Endothelial cell (in vitro differentiated cells): ENCODE measurements around the gene TRMT10B. TPM values are rescaled to one million over a fixed set of nuclear protein-coding genes. Genes with fewer than 3 reads are reported as not detected.

Source experiments
- DNase-seq: peaks from one replicate; pipeline ENCODE4 v3.0.0; 2021; ENCODE audit warnings: low spot score
- H3K27ac Mint-ChIP-seq: one replicate; pipeline ENCODE4 v1.8.0; 2021; ENCODE audit warnings: mixed read lengths, inconsistent platforms; ENCODE audit not compliant: unreplicated experiment
- H3K27me3 Mint-ChIP-seq: one replicate; pipeline ENCODE4 v1.8.0; 2021; ENCODE audit warnings: mild to moderate bottlenecking, moderate library complexity, mixed read lengths, inconsistent platforms; ENCODE audit not compliant: unreplicated experiment
- H3K36me3 Mint-ChIP-seq: one replicate; pipeline ENCODE4 v1.8.0; 2021; ENCODE audit warnings: mild to moderate bottlenecking, low read depth, mixed read lengths, inconsistent platforms; ENCODE audit not compliant: unreplicated experiment
- H3K4me1 Mint-ChIP-seq: one replicate; pipeline ENCODE4 v1.8.0; 2021; ENCODE audit warnings: mild to moderate bottlenecking, mixed read lengths, inconsistent platforms; ENCODE audit not compliant: unreplicated experiment
- H3K4me3 Mint-ChIP-seq: one replicate; pipeline ENCODE4 v1.8.0; 2021; ENCODE audit warnings: mild to moderate bottlenecking, mixed read lengths, inconsistent platforms; ENCODE audit not compliant: unreplicated experiment
- H3K9me3 Mint-ChIP-seq: one replicate; pipeline ENCODE4 v1.8.0; 2021; ENCODE audit warnings: mixed read lengths, inconsistent platforms; ENCODE audit not compliant: unreplicated experiment
- total RNA-seq: library from RNA; stranded (reverse); fragmentation: NEBNext Ultra II Directional; extraction: Animal tissue kit (Norgen Biotek cat#: 25700); gene quantifications from one replicate; pipeline ENCODE4 v1.2.1, GENCODE V29; 2021; ENCODE audit not compliant: unreplicated experiment
- TF ChIP-seq, protein P1 (sequence below): fragments of 200-600 bp; sonication (generic); IDR thresholded peaks from one replicate; pipeline ENCODE4 v1.5.0; 2021; ENCODE audit warnings: antibody characterized with exemption; ENCODE audit not compliant: unreplicated experiment

Gene TRMT10B
- total RNA-seq, 1 donor from 2014 or later: 4.7 TPM

DNA sequence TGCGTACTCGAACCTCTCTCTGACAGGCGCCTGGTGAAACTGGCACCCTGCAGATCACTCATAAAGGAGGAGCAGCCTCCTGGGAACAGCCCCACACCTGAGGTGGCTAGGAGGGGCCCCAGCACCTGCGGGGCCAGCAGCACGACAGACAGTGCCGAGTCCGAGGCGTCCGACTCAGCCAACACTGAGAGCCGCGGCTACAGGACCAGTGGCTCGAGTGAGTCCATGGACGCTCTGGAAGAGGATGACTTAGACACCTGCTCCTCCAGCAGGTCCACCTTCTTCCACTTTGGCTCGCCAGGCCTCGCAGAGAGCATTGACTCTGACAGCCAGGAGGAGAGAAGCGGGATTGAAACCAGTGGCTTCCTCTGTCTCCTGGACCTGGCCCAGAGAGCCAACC is 13.5 kb upstream of the TRMT10B start:
- TF ChIP-seq, protein P1, sequence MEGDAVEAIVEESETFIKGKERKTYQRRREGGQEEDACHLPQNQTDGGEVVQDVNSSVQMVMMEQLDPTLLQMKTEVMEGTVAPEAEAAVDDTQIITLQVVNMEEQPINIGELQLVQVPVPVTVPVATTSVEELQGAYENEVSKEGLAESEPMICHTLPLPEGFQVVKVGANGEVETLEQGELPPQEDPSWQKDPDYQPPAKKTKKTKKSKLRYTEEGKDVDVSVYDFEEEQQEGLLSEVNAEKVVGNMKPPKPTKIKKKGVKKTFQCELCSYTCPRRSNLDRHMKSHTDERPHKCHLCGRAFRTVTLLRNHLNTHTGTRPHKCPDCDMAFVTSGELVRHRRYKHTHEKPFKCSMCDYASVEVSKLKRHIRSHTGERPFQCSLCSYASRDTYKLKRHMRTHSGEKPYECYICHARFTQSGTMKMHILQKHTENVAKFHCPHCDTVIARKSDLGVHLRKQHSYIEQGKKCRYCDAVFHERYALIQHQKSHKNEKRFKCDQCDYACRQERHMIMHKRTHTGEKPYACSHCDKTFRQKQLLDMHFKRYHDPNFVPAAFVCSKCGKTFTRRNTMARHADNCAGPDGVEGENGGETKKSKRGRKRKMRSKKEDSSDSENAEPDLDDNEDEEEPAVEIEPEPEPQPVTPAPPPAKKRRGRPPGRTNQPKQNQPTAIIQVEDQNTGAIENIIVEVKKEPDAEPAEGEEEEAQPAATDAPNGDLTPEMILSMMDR: no peak
- no peaks in the 10 kb centered on the region for H3K9me3 Mint-ChIP-seq

DNA sequence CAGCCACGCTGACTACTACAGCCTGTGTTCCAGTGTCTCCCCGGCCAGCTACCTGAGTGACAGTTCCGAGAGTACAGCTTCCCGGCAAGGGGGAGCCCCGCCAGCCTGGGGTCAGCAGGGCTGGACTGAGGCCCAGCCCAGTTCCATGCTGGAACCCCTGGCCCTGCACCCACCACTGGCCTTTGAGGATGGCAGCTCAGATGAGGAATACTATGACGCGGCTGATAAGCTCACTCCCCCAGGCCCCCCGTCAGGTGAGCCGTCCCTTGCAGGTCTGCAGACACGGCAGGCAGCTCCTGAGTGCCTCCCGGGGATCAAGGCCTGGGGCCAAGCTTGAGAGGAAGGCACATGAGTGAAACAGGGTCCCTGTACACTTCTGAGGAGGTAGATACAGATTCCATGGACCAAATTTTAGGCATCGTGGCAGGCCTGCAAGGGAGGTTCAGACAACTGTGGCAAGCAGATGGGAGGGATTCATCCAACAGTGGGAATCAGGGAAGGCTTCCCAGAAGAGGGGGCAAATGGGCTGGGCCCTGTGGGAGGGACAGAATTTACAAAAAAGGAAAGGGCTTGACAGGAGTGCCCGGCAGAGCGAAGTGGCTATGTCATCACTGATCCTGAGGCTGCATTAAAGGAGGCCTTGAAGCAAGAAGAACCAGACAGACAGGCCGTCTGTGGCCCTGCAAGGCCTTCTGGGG is 12.8 kb upstream of the TRMT10B start:
- TF ChIP-seq, protein P1: no peak
- no peaks in the 10 kb centered on the region for H3K4me1 Mint-ChIP-seq
- DNase-seq: no peak
- H3K36me3 Mint-ChIP-seq: no peaks in the 10 kb centered on the region
- H3K27ac Mint-ChIP-seq: no peak overlapping the region
- H3K4me3 Mint-ChIP-seq: no peak overlapping the region
- peaks cover 5% of the 10 kb centered on the region for H3K27me3 Mint-ChIP-seq
- no peaks in the 10 kb centered on the region for H3K9me3 Mint-ChIP-seq

More for the DNA sequence above, 13.5 kb upstream of the TRMT10B start:
- Mint-ChIP-seq H3K27me3 (peaks cover 5% of the 10 kb centered on the region), H3K4me3 (no peak overlapping the region), H3K27ac (no peak overlapping the region), H3K4me1 (no peaks in the 10 kb centered on the region), H3K36me3 (no peaks in the 10 kb centered on the region)
- DNase-seq: no peak

DNA sequence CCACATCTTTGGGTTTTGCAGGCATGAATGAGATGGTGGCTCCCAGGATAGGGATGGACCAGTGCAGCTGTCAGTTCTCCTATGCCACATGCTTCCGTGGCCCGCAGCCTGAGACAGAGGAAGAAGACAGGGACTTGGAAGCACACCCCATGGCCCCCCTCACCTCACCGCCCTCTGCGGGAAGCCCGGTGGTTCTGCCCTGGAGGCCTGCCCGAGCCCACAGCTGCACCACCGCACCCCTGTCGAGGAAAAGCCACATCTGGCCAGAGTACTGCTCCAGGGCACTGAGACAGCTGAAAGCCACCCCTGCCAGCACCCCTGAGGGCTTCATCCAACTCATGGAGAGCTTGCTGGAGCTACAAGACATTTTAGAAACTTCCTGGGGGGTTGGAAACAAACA is 7.6 kb upstream of the TRMT10B start:
- DNase-seq: no peak
- H3K36me3 Mint-ChIP-seq: no peaks in the 10 kb centered on the region
- peaks cover 2% of the 10 kb centered on the region for H3K27me3 Mint-ChIP-seq
- H3K27ac Mint-ChIP-seq: no peak overlapping the region
- TF ChIP-seq, protein P1: no peak
- H3K4me1 Mint-ChIP-seq: no peaks in the 10 kb centered on the region
- H3K4me3 Mint-ChIP-seq: no peak overlapping the region
- no peaks in the 10 kb centered on the region for H3K9me3 Mint-ChIP-seq

DNA sequence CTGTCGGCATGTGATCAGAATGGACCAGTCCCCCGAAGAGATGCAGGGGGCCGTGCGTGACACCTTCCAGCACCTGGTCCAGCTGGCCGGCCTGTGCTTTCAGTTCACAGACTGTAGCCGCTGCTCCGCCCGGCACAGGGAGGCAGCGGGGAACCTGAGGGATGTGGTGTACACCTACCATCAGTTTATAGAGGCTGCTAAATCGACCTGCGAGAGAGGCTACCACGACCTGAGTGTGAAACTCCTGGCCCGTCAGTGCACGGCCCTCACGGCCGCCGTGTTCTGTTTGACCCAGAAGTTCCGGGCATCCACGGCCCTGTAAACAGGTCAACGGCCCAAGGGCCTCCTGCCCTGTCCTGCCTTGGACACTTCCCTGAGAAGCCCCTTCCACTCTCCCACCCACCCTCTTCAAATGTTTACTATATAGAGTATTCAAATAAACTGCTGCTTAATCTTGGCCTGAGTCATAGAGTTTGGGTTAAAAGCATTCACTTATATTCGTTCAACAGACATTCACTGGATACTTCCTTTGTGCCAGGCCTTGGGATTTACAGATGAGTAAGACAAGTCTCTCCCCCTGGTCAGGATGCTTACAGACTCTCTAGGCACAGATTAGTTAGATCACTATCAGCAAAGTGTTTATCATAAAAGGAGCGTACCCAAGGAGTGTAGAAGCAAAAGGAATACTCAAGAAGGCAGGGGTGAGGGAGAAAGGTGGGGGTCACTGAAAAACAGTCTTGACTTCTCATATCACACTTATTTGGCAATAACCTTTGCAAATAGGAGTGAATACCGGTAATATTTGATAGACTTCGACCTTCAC is 6.9 kb upstream of the TRMT10B start:
- Mint-ChIP-seq H3K36me3 (no peaks in the 10 kb centered on the region), H3K4me3 (no peak overlapping the region), H3K4me1 (no peaks in the 10 kb centered on the region), H3K27ac (no peak overlapping the region), H3K27me3 (peaks cover 2% of the 10 kb centered on the region), H3K9me3 (no peaks in the 10 kb centered on the region)
- TF ChIP-seq, protein P1: no peak
- no peak for DNase-seq

DNA sequence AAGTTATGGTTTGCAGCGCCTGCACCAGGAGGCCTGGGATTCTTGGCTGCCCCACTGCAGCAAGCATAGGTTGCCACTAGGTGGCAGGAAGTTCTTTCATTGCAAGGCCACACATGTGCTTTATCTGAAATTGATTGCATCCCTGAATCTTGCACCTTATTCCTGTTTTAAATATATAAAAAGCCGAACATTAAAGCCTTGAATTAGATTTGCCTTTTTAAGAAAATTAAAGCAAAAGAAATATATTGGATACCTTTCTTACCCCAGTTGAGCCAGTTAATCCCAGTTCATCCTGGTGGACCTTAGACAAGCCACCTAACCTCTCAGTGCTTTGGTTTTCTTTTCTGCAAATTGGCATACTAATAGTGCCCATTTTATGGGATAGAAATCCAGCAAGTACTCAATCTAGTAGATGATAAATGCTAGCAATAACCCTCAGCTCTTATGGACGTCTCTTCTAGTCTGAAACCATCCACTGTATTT is 6.3 kb upstream of the TRMT10B start:
- TF ChIP-seq, protein P1: peak; percentile 80
- Mint-ChIP-seq H3K9me3 (no peaks in the 10 kb centered on the region), H3K4me3 (no peak overlapping the region), H3K4me1 (no peaks in the 10 kb centered on the region), H3K27ac (no peak overlapping the region), H3K27me3 (peaks cover 2% of the 10 kb centered on the region), H3K36me3 (no peaks in the 10 kb centered on the region)
- peak; percentile 67 for DNase-seq
